HepG2 (cell line): ENCODE results near the gene LCN2. TPM values are rescaled to one million over a fixed set of nuclear protein-coding genes. Genes with fewer than 3 reads are reported as not detected.

Experiments used
- ATF7 ChIP-seq, 2 experiments: fragments of 450-650 bp in 1 of 2; sonication (generic) in 1 of 2; formaldehyde crosslinking in 1 of 2; IDR thresholded peaks; 2 replicates each; pipeline versions ENCODE4 v1.4.0 to v1.6.1; 2016 to 2020; ENCODE audit warnings: antibody characterized with exemption in 1 of 2, mild to moderate bottlenecking in 1 of 2, missing genetic modification reagents in 1 of 2
- BCL6 ChIP-seq: IDR thresholded peaks from 2 replicates; pipeline ENCODE4 v1.6.1; 2016; ENCODE audit warnings: missing genetic modification reagents, missing compliant biosample characterization
- IRX3 ChIP-seq: sonication (generic); formaldehyde crosslinking; IDR thresholded peaks from 2 replicates; pipeline ENCODE4 v1.8.1; 2023; ENCODE audit warnings: mild to moderate bottlenecking, low read depth, missing genetic modification reagents, borderline replicate concordance
- JUNB ChIP-seq: sonication (generic); formaldehyde crosslinking; IDR thresholded peaks from 2 replicates; pipeline ENCODE4 v1.8.0; 2022; ENCODE audit warnings: missing genetic modification reagents, mild to moderate bottlenecking, borderline replicate concordance
- MTA3 ChIP-seq: sonication (generic); formaldehyde crosslinking; IDR thresholded peaks from 2 replicates; pipeline ENCODE4 v1.4.0; 2020; ENCODE audit warnings: missing genetic modification reagents
- NFYC ChIP-seq: IDR thresholded peaks from 2 replicates; pipeline ENCODE4 v1.6.1; 2016; ENCODE audit warnings: missing genetic modification reagents, missing compliant biosample characterization
- SRF ChIP-seq: IDR thresholded peaks from 2 replicates; pipeline ENCODE4 v1.6.1; 2011; ENCODE audit warnings: mild to moderate bottlenecking, low read depth, low read length, moderate library complexity
- SUZ12 ChIP-seq: fragments of 150-350 bp; IDR thresholded peaks from 2 replicates; pipeline ENCODE4 v1.6.1; 2014; ENCODE audit warnings: low read depth, low read length
- TBX3 ChIP-seq: fragments of 450-650 bp; IDR thresholded peaks from 2 replicates; pipeline ENCODE4 v1.6.1; 2017; ENCODE audit warnings: antibody characterized with exemption, mild to moderate bottlenecking, inconsistent platforms, borderline replicate concordance
- ZFP62 ChIP-seq: sonication (generic); formaldehyde crosslinking; IDR thresholded peaks from 2 replicates; pipeline ENCODE4 v1.4.0; 2020; ENCODE audit warnings: missing genetic modification reagents
- ZNF124 ChIP-seq: sonication (generic); formaldehyde crosslinking; IDR thresholded peaks from 2 replicates; pipeline ENCODE4 v1.4.0; 2020; ENCODE audit warnings: missing genetic modification reagents
- ZNF17 ChIP-seq: sonication (generic); formaldehyde crosslinking; IDR thresholded peaks from 2 replicates; pipeline ENCODE4 v1.5.0; 2020; ENCODE audit warnings: mild to moderate bottlenecking, missing genetic modification reagents
- ZNF629 ChIP-seq: sonication (generic); formaldehyde crosslinking; conservative IDR thresholded peaks from 2 replicates; pipeline ENCODE4 v1.5.0; 2020; ENCODE audit warnings: missing genetic modification reagents
- ZNF644 ChIP-seq: IDR thresholded peaks from 2 replicates; pipeline ENCODE4 v1.6.1; 2016; ENCODE audit warnings: low read depth
- ZNF724P ChIP-seq: sonication (generic); formaldehyde crosslinking; IDR thresholded peaks from 2 replicates; pipeline ENCODE4 v1.8.0; 2022; ENCODE audit warnings: missing genetic modification reagents, borderline replicate concordance
- ZNF781 ChIP-seq: sonication (generic); formaldehyde crosslinking; IDR thresholded peaks from 2 replicates; pipeline ENCODE4 v1.5.1; 2020; ENCODE audit warnings: borderline replicate concordance, mild to moderate bottlenecking, missing genetic modification reagents; ENCODE audit errors: not compliant biosample characterization
- ZSCAN21 ChIP-seq: sonication (generic); formaldehyde crosslinking; IDR thresholded peaks from 2 replicates; pipeline ENCODE4 v1.8.0; 2022; ENCODE audit warnings: mild to moderate bottlenecking, missing genetic modification reagents, moderate library complexity, borderline replicate concordance
- polyA plus RNA-seq, 8 experiments: library from polyadenylated mRNA; depleted of rRNA in 3 of 8; stranded (reverse) in 7 of 8; unstranded in 1 of 8; fragments of >200 nt; fragmentation: Illumina TruSeq in 4 of 8; extraction: Trizol in 4 of 8; gene quantifications; 2 replicates each; pipeline versions ENCODE4 v1.2.1 to v1.2.3, GENCODE V29; 2011 to 2016; ENCODE audit warnings: low read depth in 4 of 8, missing spikeins in 1 of 8, mixed read lengths in 1 of 8; ENCODE audit not compliant: insufficient read depth in 1 of 8
- total RNA-seq, 5 experiments: library from RNA; depleted of rRNA; stranded (reverse); fragments of >200 nt; fragmentation: Illumina TruSeq; extraction: Trizol; gene quantifications; 2 replicates each; pipeline ENCODE4 v1.2.3, GENCODE V29; 2016; ENCODE audit warnings: low read depth in 1 of 5
- TF ChIP-seq, protein P1 (sequence below): sonication (generic); formaldehyde crosslinking; IDR thresholded peaks from 2 replicates; pipeline ENCODE4 v1.4.0; 2020; ENCODE audit warnings: missing genetic modification reagents, borderline replicate concordance
- TF ChIP-seq, protein P2 (sequence below): sonication (generic); formaldehyde crosslinking; IDR thresholded peaks from 2 replicates; pipeline ENCODE4 v1.5.1; 2020; ENCODE audit warnings: mild to moderate bottlenecking, missing genetic modification reagents, moderate library complexity
- TF ChIP-seq, protein P3 (sequence below): sonication (generic); formaldehyde crosslinking; IDR thresholded peaks from 2 replicates; pipeline ENCODE4 v1.5.0; 2020; ENCODE audit warnings: missing genetic modification reagents
- TF ChIP-seq, protein P4 (sequence below), 2 experiments: fragments of 450-650 bp in 1 of 2; sonication (generic) in 1 of 2; formaldehyde crosslinking; IDR thresholded peaks; 2 replicates each; pipeline versions ENCODE4 v1.5.0 to v1.8.0; 2020 to 2022; ENCODE audit warnings: mild to moderate bottlenecking in 1 of 2, missing genetic modification reagents in 1 of 2

LCN2 gene
- total and polyA plus RNA-seq, 2 of the 13 experiments (the other 11 are each of a cell fraction or from before 2014, with no cell fraction given): 0.38 to 1.4 TPM

DNA sequence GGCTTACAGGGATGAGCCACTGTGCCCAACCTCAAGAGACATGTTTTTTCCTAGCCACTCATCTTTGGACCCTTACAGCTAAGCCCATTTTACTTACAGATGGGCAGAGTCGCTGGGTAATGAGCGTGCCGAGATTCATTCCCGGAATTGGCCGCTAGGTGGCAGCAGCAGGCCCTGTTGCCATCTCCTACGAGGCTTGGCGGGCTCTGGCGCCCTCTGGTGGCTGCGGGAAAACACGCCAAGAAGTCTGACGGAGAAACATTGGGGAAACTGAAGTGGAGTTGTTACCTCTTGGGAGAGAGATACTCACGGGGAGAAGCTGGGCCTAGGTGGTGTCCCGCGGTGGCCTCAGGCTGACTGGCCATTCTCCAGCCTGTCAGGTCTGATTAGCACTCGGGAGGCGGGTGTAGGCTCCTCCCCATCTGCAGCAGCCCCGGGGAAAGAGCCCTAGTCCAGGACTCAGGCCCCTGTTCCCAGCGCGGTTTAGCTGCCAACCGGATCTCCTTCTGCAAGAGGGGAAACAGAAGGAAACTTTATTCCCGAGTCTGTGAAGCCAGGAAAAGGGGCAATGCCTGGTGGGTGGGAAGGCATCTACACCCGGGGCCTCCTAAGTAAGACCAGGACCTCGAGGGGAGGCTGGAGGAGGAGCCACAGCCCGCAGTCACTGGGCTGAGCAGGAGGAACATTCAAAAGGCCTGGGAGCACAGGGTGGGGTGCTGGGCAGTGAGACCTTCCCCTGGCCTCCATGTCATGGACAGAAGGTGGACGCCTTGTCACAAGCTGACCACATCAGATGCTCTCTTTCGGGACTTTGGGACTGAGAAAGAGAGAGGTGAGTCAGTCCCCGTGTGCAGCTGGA is 31.4 kb upstream of the LCN2 start (continued):
- TF ChIP-seq, protein P1, sequence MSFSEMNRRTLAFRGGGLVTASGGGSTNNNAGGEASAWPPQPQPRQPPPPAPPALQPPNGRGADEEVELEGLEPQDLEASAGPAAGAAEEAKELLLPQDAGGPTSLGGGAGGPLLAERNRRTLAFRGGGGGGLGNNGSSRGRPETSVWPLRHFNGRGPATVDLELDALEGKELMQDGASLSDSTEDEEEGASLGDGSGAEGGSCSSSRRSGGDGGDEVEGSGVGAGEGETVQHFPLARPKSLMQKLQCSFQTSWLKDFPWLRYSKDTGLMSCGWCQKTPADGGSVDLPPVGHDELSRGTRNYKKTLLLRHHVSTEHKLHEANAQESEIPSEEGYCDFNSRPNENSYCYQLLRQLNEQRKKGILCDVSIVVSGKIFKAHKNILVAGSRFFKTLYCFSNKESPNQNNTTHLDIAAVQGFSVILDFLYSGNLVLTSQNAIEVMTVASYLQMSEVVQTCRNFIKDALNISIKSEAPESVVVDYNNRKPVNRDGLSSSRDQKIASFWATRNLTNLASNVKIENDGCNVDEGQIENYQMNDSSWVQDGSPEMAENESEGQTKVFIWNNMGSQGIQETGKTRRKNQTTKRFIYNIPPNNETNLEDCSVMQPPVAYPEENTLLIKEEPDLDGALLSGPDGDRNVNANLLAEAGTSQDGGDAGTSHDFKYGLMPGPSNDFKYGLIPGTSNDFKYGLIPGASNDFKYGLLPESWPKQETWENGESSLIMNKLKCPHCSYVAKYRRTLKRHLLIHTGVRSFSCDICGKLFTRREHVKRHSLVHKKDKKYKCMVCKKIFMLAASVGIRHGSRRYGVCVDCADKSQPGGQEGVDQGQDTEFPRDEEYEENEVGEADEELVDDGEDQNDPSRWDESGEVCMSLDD (CRISPR knock-in tag): no peak
- TF ChIP-seq BCL6 (peak; percentile 51), IRX3 (CRISPR knock-in tag) (no peak), JUNB (CRISPR knock-in tag) (no peak), ZNF644 (no peak), ZNF629 (CRISPR knock-in tag) (peak; percentile 98), ZSCAN21 (CRISPR knock-in tag) (no peak), ZNF781 (CRISPR knock-in tag) (peak; percentile 67), NFYC (CRISPR knock-in tag) (no peak), MTA3 (CRISPR knock-in tag) (no peak), SRF (0 out of 2 replicates have a peak, but pooled peaks have one; percentile 7), ZFP62 (CRISPR knock-in tag) (no peak), ZNF724P (CRISPR knock-in tag) (no peak), ZNF17 (no peak), ZNF124 (peak; percentile 82; the same call in 1 of the 2 replicates), ATF7 (IDR thresholded peaks at IDR 0.05) (no peak), ATF7 (CRISPR knock-in tag; IDR thresholded peaks at IDR 0.05) (no peak), TBX3 (no peak), SUZ12 (no peak)
- TF ChIP-seq, protein P2, sequence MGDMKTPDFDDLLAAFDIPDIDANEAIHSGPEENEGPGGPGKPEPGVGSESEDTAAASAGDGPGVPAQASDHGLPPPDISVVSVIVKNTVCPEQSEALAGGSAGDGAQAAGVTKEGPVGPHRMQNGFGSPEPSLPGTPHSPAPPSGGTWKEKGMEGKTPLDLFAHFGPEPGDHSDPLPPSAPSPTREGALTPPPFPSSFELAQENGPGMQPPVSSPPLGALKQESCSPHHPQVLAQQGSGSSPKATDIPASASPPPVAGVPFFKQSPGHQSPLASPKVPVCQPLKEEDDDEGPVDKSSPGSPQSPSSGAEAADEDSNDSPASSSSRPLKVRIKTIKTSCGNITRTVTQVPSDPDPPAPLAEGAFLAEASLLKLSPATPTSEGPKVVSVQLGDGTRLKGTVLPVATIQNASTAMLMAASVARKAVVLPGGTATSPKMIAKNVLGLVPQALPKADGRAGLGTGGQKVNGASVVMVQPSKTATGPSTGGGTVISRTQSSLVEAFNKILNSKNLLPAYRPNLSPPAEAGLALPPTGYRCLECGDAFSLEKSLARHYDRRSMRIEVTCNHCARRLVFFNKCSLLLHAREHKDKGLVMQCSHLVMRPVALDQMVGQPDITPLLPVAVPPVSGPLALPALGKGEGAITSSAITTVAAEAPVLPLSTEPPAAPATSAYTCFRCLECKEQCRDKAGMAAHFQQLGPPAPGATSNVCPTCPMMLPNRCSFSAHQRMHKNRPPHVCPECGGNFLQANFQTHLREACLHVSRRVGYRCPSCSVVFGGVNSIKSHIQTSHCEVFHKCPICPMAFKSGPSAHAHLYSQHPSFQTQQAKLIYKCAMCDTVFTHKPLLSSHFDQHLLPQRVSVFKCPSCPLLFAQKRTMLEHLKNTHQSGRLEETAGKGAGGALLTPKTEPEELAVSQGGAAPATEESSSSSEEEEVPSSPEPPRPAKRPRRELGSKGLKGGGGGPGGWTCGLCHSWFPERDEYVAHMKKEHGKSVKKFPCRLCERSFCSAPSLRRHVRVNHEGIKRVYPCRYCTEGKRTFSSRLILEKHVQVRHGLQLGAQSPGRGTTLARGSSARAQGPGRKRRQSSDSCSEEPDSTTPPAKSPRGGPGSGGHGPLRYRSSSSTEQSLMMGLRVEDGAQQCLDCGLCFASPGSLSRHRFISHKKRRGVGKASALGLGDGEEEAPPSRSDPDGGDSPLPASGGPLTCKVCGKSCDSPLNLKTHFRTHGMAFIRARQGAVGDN (CRISPR knock-in tag): peak; percentile 86
- TF ChIP-seq, protein P3, sequence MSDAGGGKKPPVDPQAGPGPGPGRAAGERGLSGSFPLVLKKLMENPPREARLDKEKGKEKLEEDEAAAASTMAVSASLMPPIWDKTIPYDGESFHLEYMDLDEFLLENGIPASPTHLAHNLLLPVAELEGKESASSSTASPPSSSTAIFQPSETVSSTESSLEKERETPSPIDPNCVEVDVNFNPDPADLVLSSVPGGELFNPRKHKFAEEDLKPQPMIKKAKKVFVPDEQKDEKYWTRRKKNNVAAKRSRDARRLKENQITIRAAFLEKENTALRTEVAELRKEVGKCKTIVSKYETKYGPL (CRISPR knock-in tag): no peak
- TF ChIP-seq, protein P4, sequence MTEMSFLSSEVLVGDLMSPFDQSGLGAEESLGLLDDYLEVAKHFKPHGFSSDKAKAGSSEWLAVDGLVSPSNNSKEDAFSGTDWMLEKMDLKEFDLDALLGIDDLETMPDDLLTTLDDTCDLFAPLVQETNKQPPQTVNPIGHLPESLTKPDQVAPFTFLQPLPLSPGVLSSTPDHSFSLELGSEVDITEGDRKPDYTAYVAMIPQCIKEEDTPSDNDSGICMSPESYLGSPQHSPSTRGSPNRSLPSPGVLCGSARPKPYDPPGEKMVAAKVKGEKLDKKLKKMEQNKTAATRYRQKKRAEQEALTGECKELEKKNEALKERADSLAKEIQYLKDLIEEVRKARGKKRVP (CRISPR knock-in tag; IDR thresholded peaks at IDR 0.05): peak in 1 of 2 experiments; percentile 24; a peak in 1 of 4 replicates
